Keratinocyte (primary cell): ENCODE results near the gene LGALS7B. TPM values are rescaled to one million over a fixed set of nuclear protein-coding genes. Genes with fewer than 3 reads are reported as not detected.

Experiments
- DNase-seq: peaks from one replicate; pipeline ENCODE4 v3.0.0-alpha.2; 2011; ENCODE audit warnings: low read depth, missing footprints, low spot score
- FAIRE-seq: peaks from 2 replicates; lab custom pipeline; 2011; peaks lifted over from hg19 to GRCh38; lab: Jason Lieb, UNC
- H2AFZ ChIP-seq: 2 replicates; pipeline ENCODE4 v1.6.0; 2012; ENCODE audit warnings: low read length, control low read depth, inconsistent platforms; ENCODE audit not compliant: control insufficient read depth
- H3K27ac ChIP-seq: 2 replicates; pipeline ENCODE4 v1.5.1; 2011; ENCODE audit warnings: low read length; ENCODE audit not compliant: control insufficient read depth, insufficient read depth
- H3K27me3 ChIP-seq: 3 replicates; pipeline ENCODE4 v1.6.0; 2011; ENCODE audit warnings: low read length; ENCODE audit not compliant: control insufficient read depth, insufficient read depth; ENCODE audit errors: extremely low read depth
- H3K36me3 ChIP-seq, 2 experiments: 2 replicates in 1 of 2; 3 replicates in 1 of 2; pipeline ENCODE4 v1.5.1; 2011; ENCODE audit warnings: low read length in 2 of 2, mild to moderate bottlenecking in 1 of 2; ENCODE audit not compliant: control insufficient read depth in 2 of 2, insufficient read depth in 2 of 2; ENCODE audit errors: extremely low read depth in 1 of 2
- H3K4me1 ChIP-seq: 3 replicates; pipeline ENCODE4 v1.5.1; 2011; ENCODE audit warnings: low read length; ENCODE audit not compliant: control insufficient read depth, insufficient read depth; ENCODE audit errors: extremely low read depth
- H3K4me2 ChIP-seq: 3 replicates; pipeline ENCODE4 v1.6.0; 2011; ENCODE audit warnings: low read depth, low read length; ENCODE audit not compliant: control insufficient read depth, insufficient read depth; ENCODE audit errors: extremely low read depth
- H3K4me3 ChIP-seq, 3 experiments: fragments of 200-600 bp in 1 of 3; sonication (generic) in 1 of 3; 2 replicates in 2 of 3; 3 replicates in 1 of 3; pipeline ENCODE4 v1.5.1; 2011 to 2016; ENCODE audit warnings: low read length in 3 of 3, mild to moderate bottlenecking in 3 of 3, control low read depth in 2 of 3, inconsistent platforms in 1 of 3, low read depth in 1 of 3, mixed read lengths in 1 of 3, mixed run types in 1 of 3, moderate library complexity in 1 of 3; ENCODE audit not compliant: control insufficient read depth in 2 of 3, insufficient read depth in 2 of 3; ENCODE audit errors: extremely low read depth in 1 of 3
- H3K79me2 ChIP-seq: 2 replicates; pipeline ENCODE4 v1.6.0; 2012; ENCODE audit warnings: low read length; ENCODE audit not compliant: control insufficient read depth, insufficient read depth
- H3K9ac ChIP-seq: 3 replicates; pipeline ENCODE4 v1.6.0; 2011; ENCODE audit warnings: low read length; ENCODE audit not compliant: control insufficient read depth, insufficient read depth; ENCODE audit errors: extremely low read depth
- H3K9me1 ChIP-seq: 3 replicates; pipeline ENCODE4 v1.6.0; 2011; ENCODE audit warnings: low read length; ENCODE audit not compliant: control insufficient read depth, insufficient read depth; ENCODE audit errors: extremely low read depth
- H3K9me3 ChIP-seq: 2 replicates; pipeline ENCODE4 v1.5.1; 2012; ENCODE audit warnings: low read depth, low read length; ENCODE audit not compliant: control insufficient read depth
- H4K20me1 ChIP-seq: 3 replicates; pipeline ENCODE4 v1.6.0; 2011; ENCODE audit warnings: low read length; ENCODE audit not compliant: control insufficient read depth, insufficient read depth; ENCODE audit errors: extremely low read depth
- CTCF ChIP-seq, 3 experiments: IDR thresholded peaks in 1 of 3; conservative IDR thresholded peaks in 1 of 3; optimal IDR thresholded peaks in 1 of 3; 2 replicates in 2 of 3; 3 replicates in 1 of 3; pipeline versions ENCODE3 to v1.5.1; 2011; ENCODE audit warnings: low read length in 3 of 3, mild to moderate bottlenecking in 3 of 3, moderate library complexity in 2 of 3, control low read depth in 1 of 3, inconsistent platforms in 1 of 3; ENCODE audit not compliant: insufficient read depth in 2 of 3; ENCODE audit errors: extremely low read depth in 1 of 3
- EZH2 ChIP-seq: IDR thresholded peaks from one replicate; pipeline ENCODE4 v1.6.1; 2012; ENCODE audit warnings: inconsistent platforms, mild to moderate bottlenecking, low read length, moderate library complexity
- dilution Hi-C: fragments of 300-500 bp; cut with MboI; formaldehyde crosslinking; loops from one replicate; pipeline ENCODE4 v1.7.0; 2020; ENCODE audit warnings: low sequenced_read_pairs; ENCODE audit not compliant: extremely low pct_ligation_motif_present
- polyA plus RNA-seq, 5 experiments: library from polyadenylated mRNA; depleted of rRNA in 3 of 5; stranded (reverse) in 3 of 5; stranded (forward) in 1 of 5; unstranded in 1 of 5; fragments of >200 nt; gene quantifications; 1 replicate in 1 of 5; 2 replicates in 3 of 5; 3 replicates in 1 of 5; pipeline versions ENCODE4 v1.2.1 to v1.2.3, GENCODE V29; 2011 to 2012; ENCODE audit warnings: missing spikeins in 2 of 5, low read depth in 1 of 5, low replicate concordance in 1 of 5

Gene LGALS7B
- polyA plus RNA-seq, 1 donor (not counting 4 experiments of a cell fraction or from before 2014, with no cell fraction given): 1,668 TPM

- peaks cover 59% of the 10 kb centered on the region for H3K4me1 ChIP-seq
- no peaks in the 10 kb centered on the region for H3K27me3 ChIP-seq
- dilution Hi-C loops: no loop called here
- peaks cover 28 to 41% of the 10 kb centered on the region in 2 experiments for H3K36me3 ChIP-seq
- H3K9me3 ChIP-seq: no peaks in the 10 kb centered on the region
- DNase-seq (no peak), FAIRE-seq (no peak)
- peak overlapping the region in 2 of 3 experiments; percentile 14 to 25 for H3K4me3 ChIP-seq
- H3K27ac ChIP-seq: peak overlapping the region; percentile 80
- H3K9ac ChIP-seq: peak overlapping the region; percentile 71
- no peak overlapping the region for H2AFZ ChIP-seq
- H3K79me2 ChIP-seq: peaks cover 15% of the 10 kb centered on the region
- peaks cover 8% of the 10 kb centered on the region for H4K20me1 ChIP-seq
- H3K9me1 ChIP-seq: peaks cover 8% of the 10 kb centered on the region
- peak overlapping the region; percentile 67 for H3K4me2 ChIP-seq
- TF ChIP-seq EZH2 (no peak), CTCF (optimal IDR thresholded peaks at IDR 0.05 in 1 of 3, IDR thresholded peaks at IDR 0.05 in 1 of 3, conservative IDR thresholded peaks at IDR 0.05 in 1 of 3; ENCODE audit: extremely low read depth in 1 of 3, insufficient read depth in 2 of 3, low read length in 3 of 3) (no peak)
These were observed 48.1 kb downstream of the LGALS7B start for GRCh38 chr19:38836983-38837626.

GRCh38 chr19:38837656-38838121 is 48.7 kb downstream of the LGALS7B start:
- dilution Hi-C loops: no loop called here
- DNase-seq: no peak
- peak; percentile 68 for FAIRE-seq
- Histone ChIP-seq H3K4me2 (peak overlapping the region; percentile 67), H2AFZ (no peak overlapping the region), H3K9me3 (no peaks in the 10 kb centered on the region), H3K27me3 (no peaks in the 10 kb centered on the region), H3K27ac (peak overlapping the region; percentile 80), H3K9ac (peak overlapping the region; percentile 71), H3K4me1 (peaks cover 57% of the 10 kb centered on the region), H3K79me2 (peaks cover 21% of the 10 kb centered on the region), H3K9me1 (peaks cover 8% of the 10 kb centered on the region), H4K20me1 (peaks cover 9% of the 10 kb centered on the region), H3K4me3 (peak overlapping the region in 2 of 3 experiments; percentile 3 to 14), H3K36me3 (peaks cover 33 to 47% of the 10 kb centered on the region in 2 experiments)
- TF ChIP-seq EZH2 (no peak), CTCF (optimal IDR thresholded peaks at IDR 0.05 in 1 of 3, IDR thresholded peaks at IDR 0.05 in 1 of 3, conservative IDR thresholded peaks at IDR 0.05 in 1 of 3; ENCODE audit: extremely low read depth in 1 of 3, insufficient read depth in 2 of 3, low read length in 3 of 3) (no peak)
